Measurements from ENCODE around the gene REXO4. TPM values are rescaled to one million over a fixed set of nuclear protein-coding genes. Genes with fewer than 3 reads are reported as not detected.
A peak's percentile ranks its signal among the peaks of the same experiment; 100 is the strongest.

REXO4 gene
- total RNA-seq, 1 donor from 2014 or later, result 14.6 TPM

GRCh38 chr9:133425049-133425632 is 7.3 kb upstream of the REXO4 start:
- Histone ChIP-seq H3K27ac (ENCODE audit: low read depth, low read length) (peak overlapping the region; percentile 74), H3K4me3 (ENCODE audit: low read length in 3 of 3) (peak overlapping the region in 1 of 3 donors; percentile 13), H3K27me3 (ENCODE audit: control insufficient read depth in 3 of 3, insufficient read depth in 3 of 3, low read length in 3 of 3) (peaks cover 6 to 14% (median 11%) of the 10 kb centered on the region in 3 donors)

GRCh38 chr9:133424187-133424586 is 6.4 kb upstream of the REXO4 start:
- peaks cover 0 to 7% (median 5%) of the 10 kb centered on the region in 3 donors for H3K36me3 ChIP-seq (ENCODE audit: control insufficient read depth in 3 of 3, insufficient read depth in 3 of 3, low read length in 3 of 3)
- H3K27ac ChIP-seq (ENCODE audit: low read depth, low read length), result peak overlapping the region; percentile 74
- no peak overlapping the region for H3K4me3 ChIP-seq (ENCODE audit: low read length in 3 of 3)
- peaks cover 8 to 17% (median 17%) of the 10 kb centered on the region in 3 donors for H3K4me1 ChIP-seq (ENCODE audit: control insufficient read depth in 3 of 3, insufficient read depth in 3 of 3, low read length in 3 of 3)
- no peaks in the 10 kb centered on the region for H3K9me3 ChIP-seq (ENCODE audit: control insufficient read depth in 3 of 3, low read length in 3 of 3)
- no peak overlapping the region for H3K9ac ChIP-seq (ENCODE audit: low read depth in 1 of 3, low read length in 3 of 3)
- peaks cover 6 to 14% (median 11%) of the 10 kb centered on the region in 3 donors for H3K27me3 ChIP-seq (ENCODE audit: control insufficient read depth in 3 of 3, insufficient read depth in 3 of 3, low read length in 3 of 3)

More at GRCh38 chr9:133425049-133425632, 7.3 kb upstream of the REXO4 start:
- Histone ChIP-seq H3K9me3 (ENCODE audit: control insufficient read depth in 3 of 3, low read length in 3 of 3) (no peaks in the 10 kb centered on the region), H3K9ac (ENCODE audit: low read depth in 1 of 3, low read length in 3 of 3) (peak overlapping the region; percentile 33 to 53 (median 40)), H3K4me1 (ENCODE audit: control insufficient read depth in 3 of 3, insufficient read depth in 3 of 3, low read length in 3 of 3) (peaks cover 8 to 17% (median 14%) of the 10 kb centered on the region in 3 donors), H3K36me3 (ENCODE audit: control insufficient read depth in 3 of 3, insufficient read depth in 3 of 3, low read length in 3 of 3) (peaks cover 0 to 7% (median 5%) of the 10 kb centered on the region in 3 donors)

GRCh38 chr9:133423216-133423615 is 5.4 kb upstream of the REXO4 start:
- Histone ChIP-seq H3K4me1 (ENCODE audit: control insufficient read depth in 3 of 3, insufficient read depth in 3 of 3, low read length in 3 of 3) (peaks cover 11 to 25% (median 23%) of the 10 kb centered on the region in 3 donors), H3K9ac (ENCODE audit: low read depth in 1 of 3, low read length in 3 of 3) (no peak overlapping the region), H3K9me3 (ENCODE audit: control insufficient read depth in 3 of 3, low read length in 3 of 3) (no peaks in the 10 kb centered on the region), H3K27me3 (ENCODE audit: control insufficient read depth in 3 of 3, insufficient read depth in 3 of 3, low read length in 3 of 3) (peaks cover 6 to 13% (median 11%) of the 10 kb centered on the region in 3 donors), H3K27ac (ENCODE audit: low read depth, low read length) (no peak overlapping the region), H3K4me3 (ENCODE audit: low read length in 3 of 3) (no peak overlapping the region), H3K36me3 (ENCODE audit: control insufficient read depth in 3 of 3, insufficient read depth in 3 of 3, low read length in 3 of 3) (peaks cover 0 to 7% (median 5%) of the 10 kb centered on the region in 3 donors)

DNA sequence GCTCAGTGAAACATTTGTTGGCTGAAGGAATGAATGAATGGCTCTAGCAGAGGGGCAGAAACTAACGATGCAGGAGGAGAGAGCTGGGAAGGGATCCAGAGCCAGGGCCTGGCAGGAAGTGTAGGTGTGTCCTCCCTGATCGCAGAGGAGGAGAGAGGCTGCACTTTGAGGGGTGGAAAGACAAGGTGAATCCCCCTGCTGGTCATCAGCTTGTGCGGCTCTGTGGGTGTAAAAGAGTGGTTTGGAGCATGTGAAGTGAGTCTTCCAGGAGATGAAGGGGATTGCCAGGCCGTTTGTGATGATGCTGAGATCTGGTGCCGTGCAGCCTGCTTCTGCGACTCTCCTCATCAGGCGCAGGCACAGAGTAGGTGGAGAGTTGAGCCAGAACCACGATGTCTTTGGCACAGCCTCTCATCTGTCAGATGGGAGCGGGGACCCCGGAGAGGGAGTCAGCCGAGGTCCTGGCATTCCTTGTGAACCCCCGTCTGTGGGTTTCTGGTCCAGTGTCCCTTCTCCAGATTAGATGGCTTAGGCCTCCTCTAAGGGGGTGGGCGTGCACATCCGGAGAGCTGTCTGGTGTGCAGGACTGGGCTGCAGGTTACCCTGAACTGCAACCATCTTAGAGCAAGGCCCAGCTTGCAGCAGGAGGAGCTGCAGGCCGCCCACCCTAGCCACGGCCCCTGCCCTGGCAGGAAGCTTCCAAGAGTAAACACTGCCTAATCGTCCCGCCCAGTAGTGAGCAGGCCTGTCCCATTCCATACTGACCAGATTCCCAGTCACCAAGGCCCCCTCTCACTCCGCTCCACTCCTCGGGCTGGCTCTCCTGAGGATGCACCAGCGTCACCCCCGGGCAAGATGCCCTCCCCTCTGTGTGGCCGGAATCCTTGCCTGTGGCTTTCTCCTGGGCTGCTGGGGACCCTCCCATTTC is 4.1 kb upstream of the REXO4 start, which contains the start of gene ADAMTS13:
TSS of gene ADAMTS13 (plus strand) at position 753 of the 928 bp plus-strand sequence. CDS start at position 830, 77 bp downstream.
- peaks cover 0 to 7% (median 5%) of the 10 kb centered on the region in 3 donors for H3K36me3 ChIP-seq (ENCODE audit: control insufficient read depth in 3 of 3, insufficient read depth in 3 of 3, low read length in 3 of 3)
- no peak within 1 kb of the TSS for H3K27ac ChIP-seq (ENCODE audit: low read depth, low read length)
- H3K9me3 ChIP-seq (ENCODE audit: control insufficient read depth in 3 of 3, low read length in 3 of 3), result no peaks in the 10 kb centered on the region
- peaks cover 17 to 29% (median 27%) of the 10 kb centered on the region in 3 donors for H3K4me1 ChIP-seq (ENCODE audit: control insufficient read depth in 3 of 3, insufficient read depth in 3 of 3, low read length in 3 of 3)
- no peak within 1 kb of the TSS for H3K9ac ChIP-seq (ENCODE audit: low read depth in 1 of 3, low read length in 3 of 3)
- H3K27me3 ChIP-seq (ENCODE audit: control insufficient read depth in 3 of 3, insufficient read depth in 3 of 3, low read length in 3 of 3), result peaks cover 2 to 5% (median 3%) of the 10 kb centered on the region in 3 donors
- H3K4me3 ChIP-seq (ENCODE audit: low read length in 3 of 3), result no peak within 1 kb of the TSS

- H3K4me1 ChIP-seq (ENCODE audit: control insufficient read depth in 3 of 3, insufficient read depth in 3 of 3, low read length in 3 of 3), result peaks cover 25 to 29% (median 27%) of the 10 kb centered on the region in 3 donors
- peaks cover under 1 to 4% (median 2%) of the 10 kb centered on the region in 3 donors for H3K36me3 ChIP-seq (ENCODE audit: control insufficient read depth in 3 of 3, insufficient read depth in 3 of 3, low read length in 3 of 3)
- no peak overlapping the region for H3K4me3 ChIP-seq (ENCODE audit: low read length in 3 of 3)
- H3K9me3 ChIP-seq (ENCODE audit: control insufficient read depth in 3 of 3, low read length in 3 of 3), result no peaks in the 10 kb centered on the region
- no peak overlapping the region for H3K9ac ChIP-seq (ENCODE audit: low read depth in 1 of 3, low read length in 3 of 3)
- H3K27ac ChIP-seq (ENCODE audit: low read depth, low read length), result no peak overlapping the region
- peaks cover 0 to under 1% (median 0%) of the 10 kb centered on the region in 3 donors for H3K27me3 ChIP-seq (ENCODE audit: control insufficient read depth in 3 of 3, insufficient read depth in 3 of 3, low read length in 3 of 3)
Observed at GRCh38 chr9:133420392-133420827, 2.6 kb upstream of the REXO4 start.

DNA sequence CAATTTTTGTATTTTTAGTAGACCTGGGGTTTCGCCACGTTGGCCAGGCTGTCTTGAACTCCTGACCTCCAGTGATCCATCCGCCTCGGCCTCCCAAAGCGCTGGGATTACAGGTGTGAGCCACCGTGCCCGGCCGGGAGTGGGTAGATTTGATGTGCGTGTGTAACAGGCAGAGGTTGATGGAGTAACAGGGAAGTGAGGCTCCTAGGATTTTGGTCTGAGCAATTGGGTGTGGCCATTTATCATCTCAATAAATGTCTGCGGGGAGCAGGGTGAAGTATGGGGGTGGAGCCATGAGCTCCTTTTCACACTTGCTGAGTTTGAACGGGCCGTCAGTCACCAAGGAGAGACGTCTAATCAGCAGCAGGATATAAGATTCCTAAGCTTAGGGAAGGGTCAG is 1.2 kb upstream of the REXO4 start:
- Histone ChIP-seq H3K36me3 (ENCODE audit: control insufficient read depth in 3 of 3, insufficient read depth in 3 of 3, low read length in 3 of 3) (peaks cover 11 to 12% (median 12%) of the 10 kb centered on the region in 3 donors), H3K4me3 (ENCODE audit: low read length in 3 of 3) (peak overlapping the region in 1 of 3 donors; percentile 89), H3K9me3 (ENCODE audit: control insufficient read depth in 3 of 3, low read length in 3 of 3) (no peaks in the 10 kb centered on the region), H3K27me3 (ENCODE audit: control insufficient read depth in 3 of 3, insufficient read depth in 3 of 3, low read length in 3 of 3) (no peaks in the 10 kb centered on the region), H3K9ac (ENCODE audit: low read depth in 1 of 3, low read length in 3 of 3) (peak overlapping the region in 1 of 3 donors; percentile 94), H3K4me1 (ENCODE audit: control insufficient read depth in 3 of 3, insufficient read depth in 3 of 3, low read length in 3 of 3) (peaks cover 19 to 29% (median 21%) of the 10 kb centered on the region in 3 donors), H3K27ac (ENCODE audit: low read depth, low read length) (no peak overlapping the region)

DNA sequence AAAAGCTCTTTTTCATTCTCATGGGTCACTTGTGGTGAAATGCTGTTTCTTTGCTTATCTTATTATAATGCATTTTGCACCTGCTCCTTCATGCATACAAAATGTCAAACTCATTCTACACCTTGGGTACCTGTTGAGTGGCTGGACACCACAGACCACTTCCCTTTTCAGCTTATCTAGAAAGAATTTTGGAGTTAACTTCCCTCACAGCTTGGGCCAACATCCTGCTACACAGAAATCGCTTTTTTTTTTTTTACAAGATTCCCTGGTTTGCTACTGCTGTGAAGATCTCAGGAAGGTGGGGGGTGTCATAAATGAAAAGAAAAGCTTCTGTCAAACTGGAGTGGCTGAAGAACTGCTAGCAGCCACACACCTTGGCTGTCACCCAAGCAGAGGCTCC is 2.6 kb downstream of the REXO4 start:
- peaks cover 37 to 46% (median 45%) of the 10 kb centered on the region in 3 donors for H3K36me3 ChIP-seq (ENCODE audit: control insufficient read depth in 3 of 3, insufficient read depth in 3 of 3, low read length in 3 of 3)
- H3K9me3 ChIP-seq (ENCODE audit: control insufficient read depth in 3 of 3, low read length in 3 of 3), result no peaks in the 10 kb centered on the region
- H3K4me1 ChIP-seq (ENCODE audit: control insufficient read depth in 3 of 3, insufficient read depth in 3 of 3, low read length in 3 of 3), result peaks cover 19 to 29% (median 21%) of the 10 kb centered on the region in 3 donors
- H3K4me3 ChIP-seq (ENCODE audit: low read length in 3 of 3), result no peak overlapping the region
- H3K27ac ChIP-seq (ENCODE audit: low read depth, low read length), result no peak overlapping the region
- H3K27me3 ChIP-seq (ENCODE audit: control insufficient read depth in 3 of 3, insufficient read depth in 3 of 3, low read length in 3 of 3), result no peaks in the 10 kb centered on the region
- no peak overlapping the region for H3K9ac ChIP-seq (ENCODE audit: low read depth in 1 of 3, low read length in 3 of 3)

DNA sequence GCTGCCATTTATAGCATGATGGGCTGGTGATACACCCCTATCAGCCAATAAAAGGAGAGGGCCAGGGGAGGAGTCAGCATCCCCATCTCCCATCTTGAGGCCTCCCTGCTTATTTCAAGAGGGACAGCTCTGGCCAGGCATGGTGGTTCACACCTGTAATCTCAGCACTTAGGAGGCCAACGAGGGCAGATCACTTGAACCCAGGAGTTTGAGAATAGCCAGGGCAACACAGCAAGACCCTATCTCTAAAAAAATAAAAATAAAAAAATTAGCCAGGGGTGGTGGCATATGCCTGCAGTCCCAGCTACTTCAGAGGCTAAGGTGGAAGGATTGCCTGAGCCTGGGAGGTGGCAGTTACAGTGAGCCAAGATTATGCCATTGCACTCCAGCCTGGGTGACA is 9.8 kb downstream of the REXO4 start:
- no peak overlapping the region for H3K4me3 ChIP-seq (ENCODE audit: low read length in 3 of 3)
- H3K9me3 ChIP-seq (ENCODE audit: control insufficient read depth in 3 of 3, low read length in 3 of 3), result no peaks in the 10 kb centered on the region
- H3K27me3 ChIP-seq (ENCODE audit: control insufficient read depth in 3 of 3, insufficient read depth in 3 of 3, low read length in 3 of 3), result no peaks in the 10 kb centered on the region
- peaks cover 42 to 53% (median 53%) of the 10 kb centered on the region in 3 donors for H3K36me3 ChIP-seq (ENCODE audit: control insufficient read depth in 3 of 3, insufficient read depth in 3 of 3, low read length in 3 of 3)
- H3K9ac ChIP-seq (ENCODE audit: low read depth in 1 of 3, low read length in 3 of 3), result no peak overlapping the region
- H3K4me1 ChIP-seq (ENCODE audit: control insufficient read depth in 3 of 3, insufficient read depth in 3 of 3, low read length in 3 of 3), result peaks cover 19 to 33% (median 21%) of the 10 kb centered on the region in 3 donors
- no peak overlapping the region for H3K27ac ChIP-seq (ENCODE audit: low read depth, low read length)

- peaks cover 19 to 33% (median 21%) of the 10 kb centered on the region in 3 donors for H3K4me1 ChIP-seq (ENCODE audit: control insufficient read depth in 3 of 3, insufficient read depth in 3 of 3, low read length in 3 of 3)
- peak overlapping the region; percentile 74 for H3K27ac ChIP-seq (ENCODE audit: low read depth, low read length)
- H3K4me3 ChIP-seq (ENCODE audit: low read length in 3 of 3), result no peak overlapping the region
- no peaks in the 10 kb centered on the region for H3K9me3 ChIP-seq (ENCODE audit: control insufficient read depth in 3 of 3, low read length in 3 of 3)
- peaks cover 37 to 45% (median 44%) of the 10 kb centered on the region in 3 donors for H3K36me3 ChIP-seq (ENCODE audit: control insufficient read depth in 3 of 3, insufficient read depth in 3 of 3, low read length in 3 of 3)
- H3K27me3 ChIP-seq (ENCODE audit: control insufficient read depth in 3 of 3, insufficient read depth in 3 of 3, low read length in 3 of 3), result no peaks in the 10 kb centered on the region
- H3K9ac ChIP-seq (ENCODE audit: low read depth in 1 of 3, low read length in 3 of 3), result peak overlapping the region in 2 of 3 donors; percentile 23 to 33
Observed at GRCh38 chr9:133406480-133407307, 11.1 kb downstream of the REXO4 start.

Data from skeletal muscle tissue (tissue), 4 donors.